GM12872 (cell line): ENCODE data around the gene NOC4L.

ENCODE experiments used
- CTCF ChIP-seq: IDR thresholded peaks from 3 replicates; pipeline ENCODE4 v1.5.1; 2011; ENCODE audit warnings: low read depth, mild to moderate bottlenecking, low read length, moderate library complexity; ENCODE audit not compliant: insufficient read depth

NOC4L gene

GRCh38 chr12:132115500-132115899, 28.8 kb upstream of the NOC4L start:
- TF ChIP-seq CTCF = no peak

GRCh38 chr12:132116709-132117557, 27.3 kb upstream of the NOC4L start:
- TF ChIP-seq CTCF = no peak

GRCh38 chr12:132117558-132117875, 26.7 kb upstream of the NOC4L start:
- TF ChIP-seq CTCF = no peak

GRCh38 chr12:132118876-132119275, 25.4 kb upstream of the NOC4L start:
- TF ChIP-seq CTCF = no peak

GRCh38 chr12:132121283-132121682, 23.0 kb upstream of the NOC4L start:
- TF ChIP-seq CTCF = no peak

GRCh38 chr12:132123970-132124765, 20.1 kb upstream of the NOC4L start:
- no peak for TF ChIP-seq CTCF

- no peak for TF ChIP-seq CTCF
These were observed 19.4 kb upstream of the NOC4L start for GRCh38 chr12:132124766-132125425.
